Cardiac muscle cell (in vitro differentiated cells and primary cell): ENCODE measurements around the gene TNFRSF8. TPM values are rescaled to one million over a fixed set of nuclear protein-coding genes. Genes with fewer than 3 reads are reported as not detected.

Experiments used
- DNase-seq, 2 donors: peaks; one replicate each; pipeline versions ENCODE4 v3.0.0 to v3.0.0-alpha.2; 2010 to 2017; ENCODE audit warnings: low read depth in 1 of 2, low spot score in 1 of 2
- H3K27ac ChIP-seq: fragments of 200-600 bp; sonication (generic); 2 replicates; pipeline ENCODE4 v1.5.1; 2016
- H3K27me3 ChIP-seq: fragments of 200-600 bp; sonication (generic); 2 replicates; pipeline ENCODE4 v1.6.0; 2016; ENCODE audit warnings: control low read depth
- H3K36me3 ChIP-seq: fragments of 200-600 bp; sonication (generic); 2 replicates; pipeline ENCODE4 v1.5.1; 2016; ENCODE audit warnings: control low read depth
- H3K4me1 ChIP-seq: fragments of 200-600 bp; sonication (generic); 2 replicates; pipeline ENCODE4 v1.8.1; 2017; ENCODE audit warnings: low read depth, mild to moderate bottlenecking, mixed run types
- H3K4me3 ChIP-seq: fragments of 200-600 bp; sonication (generic); 2 replicates; pipeline ENCODE4 v1.5.1; 2016; ENCODE audit warnings: mild to moderate bottlenecking
- H3K9me3 ChIP-seq: fragments of 200-600 bp; sonication (generic); 2 replicates; pipeline ENCODE4 v1.5.1; 2017; ENCODE audit warnings: low read depth, mild to moderate bottlenecking, control low read depth
- CTCF ChIP-seq: IDR thresholded peaks from 2 replicates; pipeline ENCODE4 v1.5.1; 2012; ENCODE audit warnings: low read depth, mild to moderate bottlenecking, low read length
- polyA plus RNA-seq: library from polyadenylated mRNA; unstranded; fragments of >200 nt; fragmentation: Nextera tagmentation; extraction: Ambion mirVana; gene quantifications from 2 replicates; pipeline ENCODE4 v1.2.1, GENCODE V29; 2016
- total RNA-seq: library from RNA; depleted of rRNA; stranded (reverse); fragments of >200 nt; gene quantifications from 2 replicates; pipeline ENCODE4 v1.2.3, GENCODE V29; 2016

Gene TNFRSF8
- total and polyA plus RNA-seq, 2 experiments from 2014 or later: 0.06 TPM; not detected in 1

- no peak for TF ChIP-seq CTCF
- Histone ChIP-seq H3K4me1 (peaks cover 20% of the 10 kb centered on the region), H3K27me3 (no peaks in the 10 kb centered on the region), H3K27ac (no peak overlapping the region), H3K4me3 (no peak overlapping the region), H3K36me3 (no peaks in the 10 kb centered on the region), H3K9me3 (no peaks in the 10 kb centered on the region)
- peak in 1 of 2 donors; percentile 30 for DNase-seq
These were observed 119.4 kb downstream of the TNFRSF8 start for GRCh38 chr1:12182410-12182984.

GRCh38 chr1:12183095-12183794 lies 120.1 kb downstream of the TNFRSF8 start:
- Histone ChIP-seq H3K4me3 (no peak overlapping the region), H3K27me3 (no peaks in the 10 kb centered on the region), H3K36me3 (no peaks in the 10 kb centered on the region), H3K9me3 (no peaks in the 10 kb centered on the region), H3K4me1 (peaks cover 20% of the 10 kb centered on the region), H3K27ac (no peak overlapping the region)
- TF ChIP-seq CTCF: no peak
- no peak for DNase-seq

GRCh38 chr1:12184008-12184681 lies 121.0 kb downstream of the TNFRSF8 start:
- H3K4me1 ChIP-seq: peaks cover 20% of the 10 kb centered on the region
- peak; percentile 69 to 96 for DNase-seq

GRCh38 chr1:12185036-12185917 lies 122.2 kb downstream of the TNFRSF8 start:
- H3K27me3 ChIP-seq: no peaks in the 10 kb centered on the region
- DNase-seq: no peak
- peaks cover 20% of the 10 kb centered on the region for H3K4me1 ChIP-seq
- H3K9me3 ChIP-seq: no peaks in the 10 kb centered on the region
- peak overlapping the region; percentile 91 for H3K27ac ChIP-seq
- no peak overlapping the region for H3K4me3 ChIP-seq
- H3K36me3 ChIP-seq: no peaks in the 10 kb centered on the region
- no peak for TF ChIP-seq CTCF

More at GRCh38 chr1:12184008-12184681, 121.0 kb downstream of the TNFRSF8 start:
- Histone ChIP-seq H3K9me3 (no peaks in the 10 kb centered on the region), H3K36me3 (no peaks in the 10 kb centered on the region), H3K27ac (peak overlapping the region; percentile 91), H3K27me3 (no peaks in the 10 kb centered on the region), H3K4me3 (no peak overlapping the region)
- TF ChIP-seq CTCF: peak; percentile 47

GRCh38 chr1:12185918-12186678 lies 123.0 kb downstream of the TNFRSF8 start:
- DNase-seq: peak; percentile 30 to 33
- TF ChIP-seq CTCF: no peak
- H3K4me1 ChIP-seq: peaks cover 20% of the 10 kb centered on the region
- H3K9me3 ChIP-seq: no peaks in the 10 kb centered on the region
- peak overlapping the region; percentile 66 for H3K27ac ChIP-seq
- no peaks in the 10 kb centered on the region for H3K27me3 ChIP-seq
- H3K36me3 ChIP-seq: no peaks in the 10 kb centered on the region
- H3K4me3 ChIP-seq: no peak overlapping the region
